Smooth muscle cell (in vitro differentiated cells): ENCODE results near the gene NAA60. TPM values are rescaled to one million over a fixed set of nuclear protein-coding genes. Genes with fewer than 3 reads are reported as not detected.
"Not testable (repeated sequence)": the region's sequence is repeated elsewhere in the genome, so short reads cannot be mapped to it uniquely, and the experiment has no call there.

Experiments
- DNase-seq: peaks from one replicate; lab custom pipeline; 2025; ENCODE audit not compliant: unreplicated experiment; lab: John Stamatoyannopoulos, UW
- H2AFZ ChIP-seq: fragments of 200-600 bp; sonication (generic); 2 replicates; pipeline ENCODE4 v1.6.0; 2016; ENCODE audit warnings: antibody characterized with exemption, low read depth, mild to moderate bottlenecking
- H3F3A ChIP-seq: fragments of 200-600 bp; sonication (generic); 2 replicates; pipeline ENCODE4 v1.6.0; 2017; ENCODE audit warnings: antibody characterized with exemption, low read depth
- H3K27ac ChIP-seq: fragments of 200-600 bp; sonication (generic); 2 replicates; pipeline ENCODE4 v1.5.1; 2016; ENCODE audit warnings: low read depth, mild to moderate bottlenecking
- H3K27me3 ChIP-seq: fragments of 200-600 bp; sonication (generic); 2 replicates; pipeline ENCODE4 v1.6.1; 2016; ENCODE audit warnings: low read depth, mild to moderate bottlenecking
- H3K36me3 ChIP-seq: fragments of 200-600 bp; sonication (generic); 2 replicates; pipeline ENCODE4 v1.5.1; 2016; ENCODE audit warnings: low read depth
- H3K4me1 ChIP-seq: fragments of 200-600 bp; sonication (generic); 2 replicates; pipeline ENCODE4 v1.5.1; 2016; ENCODE audit warnings: low read depth
- H3K4me2 ChIP-seq: fragments of 200-600 bp; sonication (generic); 2 replicates; pipeline ENCODE4 v1.6.0; 2016; ENCODE audit warnings: mild to moderate bottlenecking
- H3K4me3 ChIP-seq: fragments of 200-600 bp; sonication (generic); 2 replicates; pipeline ENCODE4 v1.5.1; 2016; ENCODE audit warnings: mild to moderate bottlenecking
- H3K79me2 ChIP-seq: fragments of 200-600 bp; sonication (generic); 2 replicates; pipeline ENCODE4 v1.6.0; 2016; ENCODE audit warnings: low read depth, mild to moderate bottlenecking
- H3K9ac ChIP-seq: fragments of 200-600 bp; sonication (generic); 2 replicates; pipeline ENCODE4 v1.6.0; 2016; ENCODE audit warnings: low read depth
- H3K9me3 ChIP-seq: fragments of 200-600 bp; sonication (generic); replicated peaks from 2 replicates; pipeline ENCODE4 v1.5.1; 2016; ENCODE audit warnings: low read depth
- H4K20me1 ChIP-seq: fragments of 200-600 bp; sonication (generic); 2 replicates; pipeline ENCODE4 v1.6.0; 2016; ENCODE audit warnings: low read depth
- WGBS: methylation state at CpG from one replicate; pipeline ENCODE4 v1.1.7; 2016; ENCODE audit warnings: low lambda C conversion rate; 5-methylcytosine and 5-hydroxymethylcytosine counted together
- polyA plus RNA-seq: library from polyadenylated mRNA; unstranded; fragments of >200 nt; fragmentation: Nextera tagmentation; extraction: Ambion mirVana; gene quantifications from 2 replicates; pipeline ENCODE4 v1.2.1, GENCODE V29; 2016
- total RNA-seq: library from RNA; depleted of rRNA; stranded (reverse); fragments of >200 nt; gene quantifications from 2 replicates; pipeline ENCODE4 v1.2.3, GENCODE V29; 2014
- TF ChIP-seq, protein P1 (sequence below): fragments of 200-600 bp; sonication (generic); IDR thresholded peaks from 2 replicates; pipeline ENCODE4 v1.5.1; 2017; ENCODE audit warnings: borderline replicate concordance, mild to moderate bottlenecking, antibody characterized with exemption; ENCODE audit not compliant: insufficient read depth, poor library complexity, severe bottlenecking

The NAA60 gene
- total and polyA plus RNA-seq, 2 experiments from 2014 or later, result 42.6 to 54.1 TPM

DNA sequence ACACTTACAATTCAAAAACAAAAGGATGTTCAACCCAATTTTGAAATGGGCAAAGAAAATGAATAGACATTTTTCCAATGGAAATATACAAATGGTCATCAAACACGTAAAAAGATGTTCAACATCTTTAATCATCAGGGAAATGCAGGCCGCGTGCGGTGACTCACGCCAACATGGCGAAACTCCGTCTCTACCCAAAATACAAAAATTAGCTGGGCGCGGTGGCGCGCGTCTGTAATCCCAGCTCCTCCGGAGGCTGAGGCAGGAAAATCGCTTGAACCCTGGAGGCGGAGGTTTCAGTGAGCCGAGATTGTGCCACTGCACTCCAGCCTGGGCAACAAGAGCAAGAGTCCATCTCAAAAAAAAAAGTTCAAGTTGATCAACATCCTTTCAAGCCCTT is 55.5 kb downstream of the NAA60 start:
- H3K79me2 ChIP-seq, result peaks cover 9% of the 10 kb centered on the region
- no peaks in the 10 kb centered on the region for H3K36me3 ChIP-seq
- H3F3A ChIP-seq, result no peaks in the 10 kb centered on the region
- H3K27me3 ChIP-seq, result no peaks in the 10 kb centered on the region
- no peak for DNase-seq
- no peak overlapping the region for H3K9ac ChIP-seq
- TF ChIP-seq, protein P1, sequence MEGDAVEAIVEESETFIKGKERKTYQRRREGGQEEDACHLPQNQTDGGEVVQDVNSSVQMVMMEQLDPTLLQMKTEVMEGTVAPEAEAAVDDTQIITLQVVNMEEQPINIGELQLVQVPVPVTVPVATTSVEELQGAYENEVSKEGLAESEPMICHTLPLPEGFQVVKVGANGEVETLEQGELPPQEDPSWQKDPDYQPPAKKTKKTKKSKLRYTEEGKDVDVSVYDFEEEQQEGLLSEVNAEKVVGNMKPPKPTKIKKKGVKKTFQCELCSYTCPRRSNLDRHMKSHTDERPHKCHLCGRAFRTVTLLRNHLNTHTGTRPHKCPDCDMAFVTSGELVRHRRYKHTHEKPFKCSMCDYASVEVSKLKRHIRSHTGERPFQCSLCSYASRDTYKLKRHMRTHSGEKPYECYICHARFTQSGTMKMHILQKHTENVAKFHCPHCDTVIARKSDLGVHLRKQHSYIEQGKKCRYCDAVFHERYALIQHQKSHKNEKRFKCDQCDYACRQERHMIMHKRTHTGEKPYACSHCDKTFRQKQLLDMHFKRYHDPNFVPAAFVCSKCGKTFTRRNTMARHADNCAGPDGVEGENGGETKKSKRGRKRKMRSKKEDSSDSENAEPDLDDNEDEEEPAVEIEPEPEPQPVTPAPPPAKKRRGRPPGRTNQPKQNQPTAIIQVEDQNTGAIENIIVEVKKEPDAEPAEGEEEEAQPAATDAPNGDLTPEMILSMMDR, result no peak
- 96% methylated on average over 16 of the region's 16 CpGs for WGBS
- no peak overlapping the region for H3K4me3 ChIP-seq
- H3K4me2 ChIP-seq, result no peak overlapping the region
- no peak overlapping the region for H3K27ac ChIP-seq
- H2AFZ ChIP-seq, result no peak overlapping the region
- no peaks in the 10 kb centered on the region for H4K20me1 ChIP-seq
- H3K9me3 ChIP-seq, result no peaks in the 10 kb centered on the region
- peaks cover 7% of the 10 kb centered on the region for H3K4me1 ChIP-seq

DNA sequence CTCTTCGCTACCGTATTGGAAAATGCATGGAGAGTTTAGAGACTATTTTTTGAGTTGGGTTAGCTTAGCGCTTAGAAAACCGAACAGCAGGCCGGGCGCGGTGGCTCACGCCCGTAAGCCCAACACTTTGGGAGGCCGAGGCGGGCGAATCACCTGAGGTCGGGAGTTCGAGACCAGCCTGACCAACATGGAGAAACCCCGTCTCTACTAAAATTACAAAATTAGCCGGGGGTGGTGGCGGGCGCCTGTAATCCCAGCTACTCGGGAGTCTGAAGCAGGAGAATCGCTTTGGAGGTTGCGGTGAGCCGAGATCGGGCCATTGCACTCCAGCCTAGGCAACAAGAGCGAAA is 57.9 kb downstream of the NAA60 start:
- WGBS, result 26% methylated on average over 24 of the region's 24 CpGs

DNA sequence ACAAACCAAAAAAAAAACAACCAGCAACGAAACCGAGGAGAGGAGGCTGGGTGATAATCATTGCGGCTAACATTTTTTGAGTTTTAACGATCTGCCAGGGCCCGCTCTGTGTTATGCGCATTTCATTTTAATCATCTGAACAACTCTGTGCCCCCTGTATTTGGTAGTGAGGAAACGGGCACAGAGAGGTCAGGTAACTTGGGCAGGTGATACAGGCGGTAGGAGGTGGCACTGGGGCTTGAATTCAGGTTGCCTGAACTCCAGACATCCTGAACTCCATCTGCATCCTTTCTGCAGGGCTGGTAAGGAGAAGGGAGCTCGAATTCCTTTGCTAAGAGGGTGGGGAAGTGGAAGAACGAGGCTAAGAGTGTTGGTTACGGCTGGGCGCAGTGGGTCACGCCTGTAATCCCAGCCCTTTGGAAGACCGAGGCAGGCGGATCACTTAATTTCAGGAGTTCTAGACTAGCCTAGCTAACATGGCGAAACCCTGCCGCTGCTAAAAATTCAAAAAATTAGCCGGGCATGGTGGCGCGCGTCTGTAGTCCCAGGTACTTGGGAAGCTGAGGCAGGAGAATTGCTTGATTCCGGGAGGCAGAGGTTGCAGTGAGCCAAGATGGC is 58.4 kb downstream of the NAA60 start:
- WGBS, result 83% methylated on average over 22 of the region's 22 CpGs
- Histone ChIP-seq H3K36me3 (no peaks in the 10 kb centered on the region), H3K9ac (no peak overlapping the region), H3K79me2 (peaks cover 9% of the 10 kb centered on the region), H3K4me1 (peaks cover 7% of the 10 kb centered on the region), H3K27me3 (no peaks in the 10 kb centered on the region), H3K27ac (no peak overlapping the region), H3K9me3 (no peaks in the 10 kb centered on the region), H2AFZ (no peak overlapping the region), H3K4me2 (peak overlapping the region; percentile 86), H3K4me3 (peak overlapping the region; percentile 86), H3F3A (no peaks in the 10 kb centered on the region), H4K20me1 (no peaks in the 10 kb centered on the region)
- no peak for DNase-seq
- TF ChIP-seq, protein P1, result no peak

More for the DNA sequence above, 57.9 kb downstream of the NAA60 start:
- not testable (repeated sequence) for DNase-seq, H3K27me3 ChIP-seq, H3K9me3 ChIP-seq, H3K36me3 ChIP-seq, H3F3A ChIP-seq, H4K20me1 ChIP-seq, H3K79me2 ChIP-seq, H3K4me1 ChIP-seq
- Histone ChIP-seq H3K27ac (peak overlapping the region; percentile 80), H2AFZ (peak overlapping the region; percentile 87), H3K4me3 (peak overlapping the region; percentile 86), H3K4me2 (peak overlapping the region; percentile 86), H3K9ac (peak overlapping the region; percentile 77)

DNA sequence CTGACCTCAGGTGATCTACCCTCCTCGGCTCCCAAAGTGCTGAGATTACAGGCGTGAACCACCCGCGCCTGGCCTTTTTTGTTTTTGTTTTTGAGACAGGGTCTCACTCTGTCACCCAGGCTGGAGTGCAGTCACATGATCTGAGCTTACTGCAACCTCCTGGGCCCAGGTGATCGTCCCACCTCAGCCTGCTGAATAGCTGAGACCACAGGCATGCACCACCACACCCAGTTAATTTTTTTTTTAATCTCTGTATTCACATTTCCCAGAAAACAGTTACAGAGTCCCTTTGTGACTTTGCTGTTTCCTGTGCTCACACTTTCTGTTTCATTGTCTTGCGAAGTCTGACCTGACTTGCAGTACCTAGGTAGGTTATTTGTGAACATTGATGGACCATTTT is 60.0 kb downstream of the NAA60 start:
- H3F3A ChIP-seq, result no peaks in the 10 kb centered on the region
- H2AFZ ChIP-seq, result no peak overlapping the region
- H3K4me3 ChIP-seq, result no peak overlapping the region
- H3K4me2 ChIP-seq, result no peak overlapping the region
- H4K20me1 ChIP-seq, result no peaks in the 10 kb centered on the region
- no peak for DNase-seq
- no peak overlapping the region for H3K9ac ChIP-seq
- no peaks in the 10 kb centered on the region for H3K9me3 ChIP-seq
- TF ChIP-seq, protein P1, result no peak
- H3K27me3 ChIP-seq, result no peaks in the 10 kb centered on the region
- no peak overlapping the region for H3K27ac ChIP-seq
- H3K36me3 ChIP-seq, result no peaks in the 10 kb centered on the region
- peaks cover 7% of the 10 kb centered on the region for H3K4me1 ChIP-seq
- WGBS, result 89% methylated on average over 6 of the region's 6 CpGs
- peaks cover 9% of the 10 kb centered on the region for H3K79me2 ChIP-seq
